Smooth muscle cell (in vitro differentiated cells): ENCODE results near the gene RBMS3. TPM values are rescaled to one million over a fixed set of nuclear protein-coding genes. Genes with fewer than 3 reads are reported as not detected.

Source experiments
- DNase-seq: peaks from one replicate; lab custom pipeline; 2025; ENCODE audit not compliant: unreplicated experiment; lab: John Stamatoyannopoulos, UW
- H2AFZ ChIP-seq: fragments of 200-600 bp; sonication (generic); 2 replicates; pipeline ENCODE4 v1.6.0; 2016; ENCODE audit warnings: antibody characterized with exemption, low read depth, mild to moderate bottlenecking
- H3F3A ChIP-seq: fragments of 200-600 bp; sonication (generic); 2 replicates; pipeline ENCODE4 v1.6.0; 2017; ENCODE audit warnings: antibody characterized with exemption, low read depth
- H3K27ac ChIP-seq: fragments of 200-600 bp; sonication (generic); 2 replicates; pipeline ENCODE4 v1.5.1; 2016; ENCODE audit warnings: low read depth, mild to moderate bottlenecking
- H3K27me3 ChIP-seq: fragments of 200-600 bp; sonication (generic); 2 replicates; pipeline ENCODE4 v1.6.1; 2016; ENCODE audit warnings: low read depth, mild to moderate bottlenecking
- H3K36me3 ChIP-seq: fragments of 200-600 bp; sonication (generic); 2 replicates; pipeline ENCODE4 v1.5.1; 2016; ENCODE audit warnings: low read depth
- H3K4me1 ChIP-seq: fragments of 200-600 bp; sonication (generic); 2 replicates; pipeline ENCODE4 v1.5.1; 2016; ENCODE audit warnings: low read depth
- H3K4me2 ChIP-seq: fragments of 200-600 bp; sonication (generic); 2 replicates; pipeline ENCODE4 v1.6.0; 2016; ENCODE audit warnings: mild to moderate bottlenecking
- H3K4me3 ChIP-seq: fragments of 200-600 bp; sonication (generic); 2 replicates; pipeline ENCODE4 v1.5.1; 2016; ENCODE audit warnings: mild to moderate bottlenecking
- H3K79me2 ChIP-seq: fragments of 200-600 bp; sonication (generic); 2 replicates; pipeline ENCODE4 v1.6.0; 2016; ENCODE audit warnings: low read depth, mild to moderate bottlenecking
- H3K9ac ChIP-seq: fragments of 200-600 bp; sonication (generic); 2 replicates; pipeline ENCODE4 v1.6.0; 2016; ENCODE audit warnings: low read depth
- H3K9me3 ChIP-seq: fragments of 200-600 bp; sonication (generic); replicated peaks from 2 replicates; pipeline ENCODE4 v1.5.1; 2016; ENCODE audit warnings: low read depth
- H4K20me1 ChIP-seq: fragments of 200-600 bp; sonication (generic); 2 replicates; pipeline ENCODE4 v1.6.0; 2016; ENCODE audit warnings: low read depth
- CTCF ChIP-seq: fragments of 200-600 bp; sonication (generic); IDR thresholded peaks from 2 replicates; pipeline ENCODE4 v1.5.1; 2017; ENCODE audit warnings: borderline replicate concordance, mild to moderate bottlenecking, antibody characterized with exemption; ENCODE audit not compliant: insufficient read depth, poor library complexity, severe bottlenecking
- WGBS: methylation state at CpG from one replicate; pipeline ENCODE4 v1.1.7; 2016; ENCODE audit warnings: low lambda C conversion rate; 5-methylcytosine and 5-hydroxymethylcytosine counted together
- polyA plus RNA-seq: library from polyadenylated mRNA; unstranded; fragments of >200 nt; fragmentation: Nextera tagmentation; extraction: Ambion mirVana; gene quantifications from 2 replicates; pipeline ENCODE4 v1.2.1, GENCODE V29; 2016
- total RNA-seq: library from RNA; depleted of rRNA; stranded (reverse); fragments of >200 nt; gene quantifications from 2 replicates; pipeline ENCODE4 v1.2.3, GENCODE V29; 2014

The RBMS3 gene
- total and polyA plus RNA-seq, 2 experiments from 2014 or later = 42.9 to 50.6 TPM

GRCh38 chr3:29686889-29687592 is 406.2 kb downstream of the RBMS3 start:
- DNase-seq = no peak
- peaks cover 56% of the 10 kb centered on the region for H3K79me2 ChIP-seq
- H4K20me1 ChIP-seq = no peaks in the 10 kb centered on the region
- H3F3A ChIP-seq = peaks cover 18% of the 10 kb centered on the region
- H3K4me2 ChIP-seq = peak overlapping the region; percentile 66
- H3K4me3 ChIP-seq = peak overlapping the region; percentile 11
- H3K36me3 ChIP-seq = no peaks in the 10 kb centered on the region
- H3K4me1 ChIP-seq = peaks cover 21% of the 10 kb centered on the region
- no peaks in the 10 kb centered on the region for H3K9me3 ChIP-seq
- peak overlapping the region; percentile 77 for H3K27ac ChIP-seq
- H2AFZ ChIP-seq = no peak overlapping the region
- no peaks in the 10 kb centered on the region for H3K27me3 ChIP-seq
- no peak for TF ChIP-seq CTCF
- 31% methylated on average over 2 of the region's 2 CpGs for WGBS
- H3K9ac ChIP-seq = peak overlapping the region; percentile 38

- Histone ChIP-seq H3K4me3 (no peak overlapping the region), H3K79me2 (peaks cover 49% of the 10 kb centered on the region), H4K20me1 (no peaks in the 10 kb centered on the region), H3K27ac (peak overlapping the region; percentile 36), H3K4me2 (peak overlapping the region; percentile 52), H3K9me3 (no peaks in the 10 kb centered on the region), H3K9ac (no peak overlapping the region), H3K36me3 (no peaks in the 10 kb centered on the region), H3K27me3 (no peaks in the 10 kb centered on the region), H3K4me1 (peaks cover 47% of the 10 kb centered on the region), H2AFZ (no peak overlapping the region), H3F3A (peaks cover 25% of the 10 kb centered on the region)
- no peak for DNase-seq
- 90% methylated on average over 2 of the region's 2 CpGs for WGBS
- no peak for TF ChIP-seq CTCF
Observed at GRCh38 chr3:29690686-29691353, 409.9 kb downstream of the RBMS3 start.

- Histone ChIP-seq H2AFZ (no peak overlapping the region), H3K27ac (peak overlapping the region; percentile 96), H3K9ac (peak overlapping the region; percentile 70), H3F3A (peaks cover 25% of the 10 kb centered on the region), H4K20me1 (no peaks in the 10 kb centered on the region), H3K36me3 (no peaks in the 10 kb centered on the region), H3K79me2 (peaks cover 35% of the 10 kb centered on the region), H3K27me3 (no peaks in the 10 kb centered on the region), H3K4me3 (no peak overlapping the region), H3K9me3 (no peaks in the 10 kb centered on the region), H3K4me2 (peak overlapping the region; percentile 81), H3K4me1 (peaks cover 49% of the 10 kb centered on the region)
- no peak for DNase-seq
- 0% methylated on average over 1 of the region's 1 CpG for WGBS
- no peak for TF ChIP-seq CTCF
Observed at GRCh38 chr3:29693863-29694262, 413.0 kb downstream of the RBMS3 start.
